Glomerular endothelial cell (primary cell): Measurements from ENCODE around the gene ABHD16B. TPM values are rescaled to one million over a fixed set of nuclear protein-coding genes. Genes with fewer than 3 reads are reported as not detected.

Experiments used
- DNase-seq: peaks from one replicate; pipeline ENCODE4 v3.0.0-alpha.2; 2011; ENCODE audit warnings: low read depth, low spot score; ENCODE audit errors: extremely low read depth
- total RNA-seq: library from RNA; depleted of rRNA; stranded (reverse); fragments of >200 nt; gene quantifications from 2 replicates; pipeline ENCODE4 v1.2.3, GENCODE V29; 2015

The ABHD16B gene
- total RNA-seq: not detected in 2 replicates

DNA sequence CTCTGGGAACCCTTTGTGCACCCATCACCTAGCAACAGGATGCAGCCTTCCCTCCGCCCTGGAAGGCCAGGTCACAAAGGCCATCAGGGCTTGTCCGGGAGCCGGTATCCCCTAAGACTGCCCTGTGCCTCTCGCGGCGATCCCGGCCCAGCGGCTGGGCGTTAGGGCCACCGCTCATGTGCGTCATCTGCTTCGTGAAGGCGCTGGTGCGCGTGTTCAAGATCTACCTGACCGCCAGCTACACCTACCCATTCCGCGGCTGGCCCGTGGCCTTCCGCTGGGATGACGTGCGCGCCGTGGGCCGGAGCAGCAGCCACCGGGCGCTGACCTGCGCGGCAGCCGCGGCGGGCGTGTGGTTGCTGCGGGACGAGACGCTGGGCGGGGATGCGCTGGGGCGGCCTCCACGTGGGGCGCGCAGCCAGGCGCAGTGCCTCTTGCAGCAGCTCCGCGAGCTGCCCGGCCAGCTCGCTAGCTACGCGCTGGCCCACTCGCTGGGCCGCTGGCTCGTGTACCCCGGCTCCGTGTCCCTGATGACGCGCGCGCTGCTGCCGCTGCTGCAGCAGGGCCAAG, at the start of gene ABHD16B:
TSS of gene ABHD16B (plus strand) at position 134 of the 570 bp plus-strand sequence. CDS start at position 177, 43 bp downstream.
- DNase-seq: no peak

DNA sequence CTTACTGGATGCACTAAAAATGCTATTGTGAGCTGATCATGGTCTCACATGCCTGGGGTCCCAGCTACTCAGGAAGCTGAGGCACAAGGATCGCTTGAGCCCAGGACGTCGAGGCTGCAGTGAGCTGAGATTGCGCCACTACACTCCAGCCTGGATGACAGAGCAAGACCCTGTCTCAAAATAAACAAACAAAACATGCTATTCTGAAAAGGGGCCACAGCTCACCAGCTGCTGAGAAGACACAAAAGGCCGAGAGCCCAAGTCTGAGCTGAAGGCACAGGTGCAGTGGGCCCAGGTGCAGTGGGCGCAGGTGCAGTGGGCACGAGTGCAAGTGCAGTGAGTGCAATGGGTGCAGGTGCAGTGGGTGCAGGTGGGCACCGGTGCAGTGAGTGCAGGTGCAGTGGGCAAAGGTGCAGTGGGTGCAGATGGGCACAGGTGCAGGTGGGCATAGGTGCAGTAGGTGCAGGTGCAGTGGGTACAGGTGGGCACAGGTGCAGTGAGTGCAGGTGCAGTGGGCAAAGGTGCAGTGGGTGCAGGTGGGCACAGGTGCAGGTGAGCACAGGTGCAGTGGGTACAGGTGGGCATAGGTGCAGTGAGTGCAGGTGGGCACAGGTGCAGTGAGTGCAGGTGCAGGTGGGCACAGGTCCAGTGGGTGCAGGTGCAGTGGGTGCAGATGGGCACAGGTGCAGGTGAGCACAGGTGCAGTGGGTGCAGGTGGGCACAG, 46.2 kb upstream of the ABHD16B start:
- no peak for DNase-seq

DNA sequence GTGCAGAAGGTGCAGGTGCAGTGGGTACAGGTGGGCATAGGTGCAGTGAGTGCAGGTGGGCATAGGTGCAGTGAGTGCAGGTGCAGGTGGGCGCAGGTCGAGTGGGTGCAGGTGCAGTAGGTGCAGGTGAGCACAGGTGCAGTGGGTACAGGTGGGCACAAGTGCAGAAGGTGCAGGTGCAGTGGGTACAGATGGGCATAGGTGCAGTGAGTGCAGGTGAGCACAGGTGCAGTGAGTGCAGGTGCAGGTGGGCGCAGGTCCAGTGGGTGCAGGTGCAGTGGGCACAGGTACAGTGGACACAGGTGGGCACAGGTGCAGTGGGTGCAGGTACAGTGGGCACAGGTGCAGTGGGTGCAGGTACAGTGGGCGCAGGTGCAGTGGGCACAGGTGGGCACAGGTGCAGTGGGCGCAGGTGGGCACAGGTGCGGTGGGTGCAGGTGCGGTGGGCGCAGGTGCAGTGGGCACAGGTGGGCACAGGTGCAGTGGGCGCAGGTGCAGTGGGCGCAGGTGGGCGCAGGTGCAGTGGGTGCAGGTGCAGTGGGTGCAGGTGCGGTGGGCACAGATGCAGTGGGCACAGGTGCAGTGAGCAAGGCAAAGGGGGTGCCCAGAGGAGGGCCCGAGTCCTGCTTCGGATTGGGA, 45.6 kb upstream of the ABHD16B start:
- no peak for DNase-seq

DNA sequence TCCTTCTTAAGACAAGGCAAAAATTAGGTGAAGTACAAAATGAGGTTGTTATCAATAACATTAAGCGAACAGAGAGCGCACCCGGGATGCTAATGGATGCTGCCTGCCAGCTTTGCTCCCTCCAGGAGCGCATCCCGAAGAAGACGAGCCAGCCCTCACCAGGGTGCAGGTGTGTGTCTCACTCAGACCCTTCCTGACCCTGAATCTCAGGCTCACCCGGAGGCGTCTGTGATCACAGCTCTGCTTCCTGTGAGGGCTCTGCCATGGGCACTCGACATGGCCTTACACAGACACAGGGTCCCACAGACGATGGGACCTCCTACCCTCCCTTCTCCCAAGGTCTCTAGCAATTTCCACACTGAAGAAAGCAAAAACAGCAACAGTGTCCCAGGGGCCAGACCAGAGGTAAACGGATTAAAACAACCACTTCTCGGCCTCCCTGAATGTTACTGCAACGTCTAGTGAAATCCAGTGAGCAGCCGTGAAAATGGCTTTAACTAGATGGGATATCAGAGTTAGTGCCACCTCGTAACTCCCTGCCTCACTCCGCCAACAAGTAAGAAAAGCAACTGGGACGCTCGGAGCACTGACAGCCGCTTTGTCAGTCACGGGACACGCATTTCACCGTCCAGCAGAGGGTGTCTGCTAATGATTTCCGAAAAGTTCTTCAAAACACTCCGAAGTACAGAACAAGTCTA, 41.9 kb upstream of the ABHD16B start:
- no peak for DNase-seq

DNA sequence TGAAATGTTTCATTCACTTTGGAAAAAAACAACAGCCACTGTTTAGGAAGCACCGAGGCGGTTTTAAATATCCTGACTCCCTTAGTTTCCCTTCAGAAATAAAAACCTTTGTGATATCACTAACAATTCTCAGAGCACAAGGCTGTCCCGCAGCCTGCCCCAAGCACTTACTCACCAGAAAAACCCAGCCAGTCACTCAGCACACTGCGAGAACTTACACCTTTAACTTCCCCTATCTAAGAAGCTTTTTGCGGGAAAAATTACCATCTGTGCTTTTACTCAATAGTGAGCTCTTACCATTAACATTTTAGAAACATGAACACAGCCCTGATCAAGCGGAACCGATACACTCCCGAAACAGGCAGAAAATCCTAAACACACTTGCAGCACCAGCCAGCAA, 39.5 kb upstream of the ABHD16B start:
- DNase-seq: no peak

DNA sequence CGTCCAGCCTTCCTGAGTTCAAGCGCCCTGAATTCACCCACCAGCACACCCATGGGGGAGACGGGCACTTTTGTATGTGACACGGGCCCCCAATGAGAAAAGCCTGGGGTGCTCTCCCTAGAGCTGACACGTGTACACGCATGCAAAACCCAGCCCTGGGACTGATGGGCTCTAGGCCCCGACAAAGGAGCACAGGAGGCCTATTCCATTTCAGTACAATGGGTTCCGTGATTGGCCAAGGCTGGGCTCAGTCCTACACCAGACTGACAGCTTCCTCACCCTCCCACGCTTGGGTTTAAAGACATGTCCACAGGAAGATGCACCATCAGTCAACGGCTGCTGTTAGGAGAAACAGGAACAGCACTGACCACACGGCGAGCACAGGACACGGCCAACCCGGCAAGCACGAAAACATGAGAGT, 39.0 kb upstream of the ABHD16B start:
- no peak for DNase-seq

DNA sequence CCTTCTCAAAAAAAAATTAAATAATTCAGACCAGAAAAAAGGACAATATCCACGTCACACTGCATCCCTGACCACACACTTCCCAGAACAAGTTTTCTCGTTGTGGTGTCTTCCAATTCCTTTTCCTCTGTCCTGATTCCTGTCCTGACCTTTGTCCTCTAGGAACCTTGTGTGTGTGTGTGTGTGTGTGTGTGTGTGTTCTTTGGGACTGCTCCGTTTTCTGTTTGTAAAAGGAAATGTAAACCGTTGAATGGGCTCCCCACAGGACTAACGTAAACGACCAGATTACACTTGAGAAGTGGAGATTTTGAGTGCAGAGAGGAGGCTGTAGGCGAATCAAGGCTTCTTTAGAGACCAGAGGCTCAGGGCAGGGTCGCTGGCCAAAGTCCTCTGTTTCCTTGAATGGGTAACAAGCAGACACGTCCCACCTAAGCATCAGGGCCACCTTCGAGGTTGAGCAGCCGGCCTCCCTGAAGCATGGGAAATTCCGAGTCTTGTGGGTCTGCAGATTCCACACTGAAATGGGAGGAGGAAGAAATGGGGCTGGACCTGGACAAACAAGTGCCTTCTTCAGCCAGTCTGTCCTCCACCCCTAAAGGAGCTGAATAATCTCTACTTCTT, 37.5 kb upstream of the ABHD16B start:
- no peak for DNase-seq

DNA sequence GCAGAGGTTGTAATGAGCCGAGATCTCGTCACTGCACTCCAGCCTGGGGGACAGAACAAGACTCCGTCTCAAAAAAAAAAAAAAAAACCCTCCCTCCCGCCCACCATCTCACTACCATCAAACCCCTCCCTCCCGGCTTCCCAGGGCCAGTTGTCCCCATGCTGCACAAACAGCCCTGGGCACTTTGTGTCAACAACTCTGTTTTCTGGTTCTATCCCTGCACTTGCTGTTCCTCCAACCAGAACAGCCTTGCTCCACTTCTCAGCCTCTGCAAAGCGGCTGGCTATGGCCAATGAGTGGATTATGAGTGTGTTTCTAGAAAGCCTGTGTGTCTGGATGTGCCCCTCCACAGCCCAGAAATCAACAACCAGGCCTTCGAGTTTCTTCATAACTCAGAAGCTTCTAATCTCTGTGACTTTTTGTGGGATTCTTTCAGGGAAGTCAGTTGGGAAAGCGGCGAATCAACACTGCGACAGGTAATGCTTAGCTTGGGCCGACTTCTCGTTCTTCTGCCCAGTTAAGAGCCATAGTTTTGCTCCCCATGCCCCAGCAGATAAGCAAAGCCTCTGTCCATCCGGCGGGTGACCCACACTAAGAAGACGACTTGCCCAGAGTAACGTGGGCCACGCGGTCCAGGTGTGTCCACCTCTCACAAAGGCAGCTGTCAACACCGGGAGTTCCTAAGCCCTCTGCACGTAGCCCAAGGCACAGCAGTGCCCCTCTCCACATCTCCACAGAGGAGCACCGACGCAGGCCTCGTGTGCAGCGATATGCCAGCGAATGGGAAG, 35.8 kb upstream of the ABHD16B start:
- DNase-seq: no peak

DNA sequence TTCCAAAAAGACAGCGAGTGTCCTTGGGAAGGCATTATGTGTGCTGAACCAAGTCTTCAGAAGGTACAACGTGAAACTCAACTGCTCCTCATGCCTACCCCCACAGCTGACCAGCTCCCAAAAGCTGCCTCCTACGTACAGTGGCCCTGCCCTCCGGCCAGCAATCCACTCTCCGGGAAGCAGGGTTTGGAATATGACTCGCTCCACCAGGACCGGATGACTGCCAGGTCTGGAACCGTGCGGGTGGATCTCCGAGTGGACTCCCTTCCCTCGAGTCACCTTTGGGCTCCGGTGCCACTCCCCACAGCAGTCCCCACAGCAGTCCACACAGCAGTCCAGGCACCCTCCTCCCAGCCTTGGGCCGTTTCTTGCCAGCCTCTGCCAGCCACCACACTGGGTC, 34.5 kb upstream of the ABHD16B start:
- no peak for DNase-seq

DNA sequence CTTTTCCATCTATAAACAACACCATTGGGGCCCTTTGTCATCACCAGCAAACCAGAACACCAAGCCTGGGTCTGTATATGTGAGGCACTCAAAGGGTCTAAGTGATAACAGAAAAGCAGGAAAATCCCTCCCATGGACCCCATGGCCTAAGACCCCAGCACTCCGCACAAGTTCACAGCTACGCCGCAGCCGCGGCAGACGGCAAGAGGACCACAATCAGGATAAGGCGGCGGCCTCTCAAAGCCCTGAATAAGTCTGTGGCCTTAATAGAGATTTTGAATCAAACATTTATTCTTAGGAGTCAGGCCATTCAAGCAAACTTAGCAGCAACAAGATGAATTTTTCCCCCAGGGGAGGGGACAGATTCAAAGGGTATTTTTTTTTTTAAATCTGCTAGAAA, 33.2 kb upstream of the ABHD16B start:
- DNase-seq: no peak

DNA sequence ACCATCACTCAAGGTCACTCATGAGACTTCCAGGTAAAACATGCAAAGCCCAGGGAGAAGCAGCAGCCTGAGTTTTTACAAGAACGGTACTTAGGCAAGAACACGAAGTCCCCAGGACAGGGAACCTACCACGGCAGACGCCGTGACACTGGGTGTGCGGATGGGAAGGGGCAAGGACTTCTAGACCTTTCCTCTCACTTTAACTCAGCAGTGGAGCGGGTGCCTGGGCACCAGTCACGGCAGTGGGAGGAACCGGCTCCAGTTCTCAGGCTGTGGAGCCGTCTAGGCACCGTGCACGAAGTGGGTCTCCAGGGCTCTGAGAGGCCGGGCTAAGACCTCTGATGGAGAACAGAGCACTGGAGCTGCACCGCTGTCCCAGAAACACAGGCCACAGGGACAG, 32.8 kb upstream of the ABHD16B start:
- DNase-seq: no peak

DNA sequence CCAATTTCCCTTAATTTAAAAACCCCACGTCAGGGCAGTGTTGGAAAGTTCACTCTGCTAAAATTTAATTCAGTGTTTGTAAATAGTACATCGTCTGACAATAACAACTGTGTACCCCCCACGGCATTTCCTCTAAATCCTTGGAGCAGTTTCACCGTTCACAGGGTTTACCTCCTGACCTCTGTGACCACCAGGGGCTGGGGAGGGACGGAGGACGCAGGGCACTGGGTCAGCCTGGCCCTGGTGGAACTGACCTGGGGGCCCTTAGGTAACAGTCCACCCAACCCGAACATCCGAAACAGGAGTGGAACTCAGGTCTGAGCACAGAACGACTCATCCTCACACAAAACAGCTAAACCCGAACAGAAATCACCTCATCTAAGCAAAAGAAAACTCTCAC, 32.3 kb upstream of the ABHD16B start:
- DNase-seq: no peak

DNA sequence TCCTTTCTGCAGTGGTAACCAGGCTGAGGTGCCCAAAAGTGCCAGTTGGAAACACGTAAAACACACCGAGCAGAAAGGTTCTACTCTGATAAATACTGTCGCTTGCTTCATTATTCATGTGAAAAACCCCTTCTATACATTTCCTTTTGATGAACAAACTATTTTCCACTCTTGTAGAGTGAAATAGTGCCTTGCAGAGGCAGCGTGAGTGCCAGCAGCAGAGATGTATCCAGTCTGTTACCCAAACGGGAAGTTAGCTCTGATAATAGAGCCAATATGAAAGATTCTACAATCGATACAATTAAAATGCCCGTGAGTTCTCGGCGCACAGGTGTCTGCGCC, 31.7 kb upstream of the ABHD16B start:
- DNase-seq: no peak

DNA sequence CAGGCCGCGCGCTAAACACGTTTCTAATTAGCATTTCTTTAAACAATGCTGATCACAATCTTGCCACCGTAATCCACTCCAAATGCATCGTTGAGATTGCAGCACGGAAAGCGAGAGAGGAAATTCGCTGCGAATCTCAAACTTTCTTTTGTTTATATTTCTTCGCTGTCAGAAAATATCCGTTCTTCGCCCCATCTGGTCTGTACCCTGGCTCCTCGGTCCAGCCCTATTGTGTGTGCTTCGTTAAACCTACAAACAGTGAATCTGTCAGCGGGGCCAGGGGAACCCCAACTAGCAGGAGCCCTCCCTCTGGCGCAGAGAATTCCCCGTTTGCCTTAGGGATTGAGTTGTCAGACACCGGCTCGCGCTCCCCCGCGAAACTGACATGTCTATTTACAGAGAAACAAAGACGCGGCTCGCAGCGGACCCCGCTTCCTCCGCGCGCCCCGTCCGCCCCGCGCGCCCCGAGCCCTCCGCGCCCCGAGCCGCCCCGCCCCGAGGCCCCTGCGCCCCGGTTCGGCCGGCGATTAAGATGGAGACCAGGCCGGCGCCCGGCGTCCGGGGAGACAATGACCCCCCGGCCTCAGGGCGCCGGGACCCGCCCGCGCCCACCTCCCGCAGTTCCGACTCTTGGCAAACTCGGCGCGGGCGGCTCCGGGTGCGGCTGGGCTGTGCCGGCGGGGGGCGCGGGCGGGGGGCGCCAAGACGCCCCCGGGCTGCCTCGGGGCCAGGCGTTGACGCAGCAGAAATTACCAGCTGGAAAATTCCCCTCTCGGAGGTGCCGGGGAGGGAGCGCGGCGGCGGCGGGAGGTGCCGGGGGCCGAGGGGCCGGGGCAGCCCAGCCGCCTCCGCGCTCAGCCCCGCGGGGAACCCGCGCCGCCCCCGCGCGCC, 31.1 kb upstream of the ABHD16B start:
- no peak for DNase-seq

DNA sequence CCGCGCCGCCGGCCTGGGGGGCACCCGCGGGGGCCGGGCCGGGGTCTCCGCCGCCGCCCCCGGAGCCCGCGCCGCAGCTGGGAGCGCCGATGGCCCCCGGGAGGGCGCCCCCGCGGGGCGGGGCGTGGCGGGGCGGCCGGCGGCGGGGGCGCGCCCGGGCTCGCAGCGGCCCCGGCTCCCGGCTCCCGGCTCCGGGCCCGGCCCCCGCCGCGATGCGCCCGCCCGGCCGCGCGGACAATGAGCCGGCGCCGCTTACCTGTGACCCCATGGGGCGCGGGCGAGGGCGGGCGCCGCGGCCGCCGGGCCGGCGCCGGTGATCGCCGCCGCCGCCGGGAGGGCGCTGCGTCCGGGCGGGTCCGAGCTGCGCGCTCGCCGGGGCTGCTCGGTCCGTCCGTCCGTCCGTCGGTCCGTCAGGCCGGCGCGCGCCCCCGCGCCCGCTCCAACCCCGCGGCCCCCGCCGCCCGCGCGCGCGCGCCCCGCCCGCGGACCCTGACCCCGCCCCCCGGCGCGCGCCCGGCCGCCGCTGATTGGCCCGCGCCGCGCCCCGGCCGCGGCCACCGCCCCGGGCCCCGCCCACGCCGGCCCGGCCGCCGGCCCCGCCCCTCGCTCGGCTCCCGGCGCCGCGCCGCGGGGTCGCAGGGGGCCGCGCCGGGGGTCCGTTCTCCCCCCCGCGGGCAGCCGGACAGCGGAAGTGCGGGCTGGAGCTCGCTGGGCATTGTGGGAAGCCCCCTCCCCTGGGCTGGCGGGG, 30.3 kb upstream of the ABHD16B start, which contains the start of gene ZBTB46:
TSS of gene ZBTB46 (minus strand) at position 424 of the 748 bp plus-strand sequence. CDS start 40,507 bp downstream, outside the sequence.
- DNase-seq: no peak

DNA sequence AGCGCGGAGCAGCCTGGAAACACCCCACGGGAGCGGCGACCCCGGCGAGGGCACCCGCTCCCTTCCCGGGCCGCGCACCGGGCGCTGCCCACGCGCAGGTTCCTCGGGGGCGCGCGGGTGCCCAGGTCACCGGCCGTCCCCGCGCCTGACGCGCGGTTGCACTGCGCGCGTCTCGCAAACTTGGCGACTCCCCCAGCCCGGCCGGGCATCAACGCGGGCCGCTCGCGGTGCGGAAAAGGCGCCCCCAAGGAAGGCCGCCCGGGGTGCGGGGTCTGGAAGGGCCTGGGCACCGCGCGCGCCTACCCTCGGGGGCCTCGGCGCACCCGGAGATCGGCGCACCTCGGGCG, 29.7 kb upstream of the ABHD16B start:
- no peak for DNase-seq

DNA sequence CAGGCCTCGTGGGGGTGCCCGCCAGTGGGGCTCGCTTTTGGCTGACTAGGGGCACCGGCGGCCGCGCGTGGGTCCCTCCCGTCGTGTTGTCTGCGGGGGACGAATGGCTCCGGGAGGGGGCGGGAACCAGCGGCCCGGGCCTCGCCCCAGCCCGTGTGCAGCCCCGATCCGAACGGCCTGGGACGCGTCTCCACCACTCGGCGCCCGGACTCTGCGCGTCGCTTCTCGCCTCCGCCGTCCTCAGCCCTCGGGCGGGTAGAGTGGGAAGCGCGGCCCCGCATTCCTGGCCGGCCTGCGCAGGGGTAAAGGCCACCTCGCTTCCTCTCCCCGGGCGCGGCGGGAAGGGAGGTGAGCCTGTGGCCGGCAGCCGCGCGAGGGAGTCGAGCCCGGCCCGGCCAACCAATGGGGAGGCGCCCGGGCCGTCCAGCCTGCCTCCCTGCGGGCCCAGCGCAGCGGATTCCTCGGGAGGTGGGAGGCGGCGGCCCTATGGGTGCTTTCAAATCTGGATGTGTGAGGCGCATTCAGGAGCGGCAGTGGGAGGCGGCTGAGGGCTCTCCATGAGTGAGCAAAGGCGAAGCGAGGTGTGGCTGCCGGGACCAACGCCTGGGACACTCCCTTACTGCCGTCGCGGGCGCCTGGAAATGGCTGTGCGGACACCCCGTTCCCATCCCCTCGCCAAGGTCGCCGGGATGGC, 29.2 kb upstream of the ABHD16B start:
- DNase-seq: no peak
